Limb (tissue), 2 donors: ENCODE results near the gene VCY1B.
"Not testable (repeated sequence)": the region's sequence is repeated elsewhere in the genome, so short reads cannot be mapped to it uniquely, and the experiment has no call there.

ENCODE experiments used
- DNase-seq, 2 donors: peaks; one replicate each; pipeline ENCODE4 v3.0.0-alpha.2; 2016; ENCODE audit errors: extremely low spot score in 2 of 2

VCY1B gene

DNA sequence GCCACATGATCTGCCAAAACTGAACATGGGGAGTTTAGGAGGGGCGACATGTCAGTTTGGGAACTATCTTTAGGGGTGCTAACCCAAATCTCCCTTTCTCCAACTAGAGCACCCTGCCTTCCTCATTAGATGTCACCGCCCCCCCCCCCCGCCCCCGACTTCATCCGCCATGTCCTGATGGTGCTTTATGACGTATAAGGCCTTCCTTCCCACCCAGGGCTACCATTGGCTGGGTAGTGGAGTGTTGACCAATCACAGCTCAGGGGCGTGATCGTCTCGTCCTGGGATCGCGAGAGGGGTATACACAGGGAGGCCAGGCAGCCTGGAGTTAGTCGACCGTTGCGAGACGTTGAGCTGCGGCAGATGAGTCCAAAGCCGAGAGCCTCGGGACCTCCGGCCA lies at the start of gene VCY1B:
VCY1B (plus strand) TSS at position 301 of the 400 bp plus-strand sequence; CDS start at position 364, 63 bp downstream.
- DNase-seq = not testable (repeated sequence)

DNA sequence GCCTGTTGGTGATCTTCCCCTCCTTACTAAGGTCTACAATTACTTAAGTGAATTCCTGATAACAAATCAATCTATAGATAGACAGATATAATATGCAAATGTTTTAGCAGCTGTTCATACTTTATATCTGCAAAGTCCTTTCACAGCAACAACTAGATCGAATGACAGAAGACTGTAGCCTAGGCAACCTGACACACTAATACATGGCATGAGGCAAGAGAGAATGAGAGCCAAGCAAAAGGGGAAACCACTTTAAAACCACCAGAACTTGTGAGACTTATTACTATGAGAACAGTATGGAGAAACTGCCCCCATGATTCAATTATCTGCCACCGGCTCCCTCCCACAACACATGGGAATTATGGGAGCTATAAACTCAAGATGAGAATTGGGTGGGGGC lies 44.1 kb upstream of the VCY1B start:
- not testable (repeated sequence) for DNase-seq

DNA sequence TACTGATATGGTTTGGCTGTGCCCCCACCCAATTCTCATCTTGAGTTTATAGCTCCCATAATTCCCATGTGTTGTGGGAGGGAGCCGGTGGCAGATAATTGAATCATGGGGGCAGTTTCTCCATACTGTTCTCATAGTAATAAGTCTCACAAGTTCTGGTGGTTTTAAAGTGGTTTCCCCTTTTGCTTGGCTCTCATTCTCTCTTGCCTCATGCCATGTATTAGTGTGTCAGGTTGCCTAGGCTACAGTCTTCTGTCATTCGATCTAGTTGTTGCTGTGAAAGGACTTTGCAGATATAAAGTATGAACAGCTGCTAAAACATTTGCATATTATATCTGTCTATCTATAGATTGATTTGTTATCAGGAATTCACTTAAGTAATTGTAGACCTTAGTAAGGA lies 25.6 kb upstream of the VCY1B start:
- not testable (repeated sequence) for DNase-seq

DNA sequence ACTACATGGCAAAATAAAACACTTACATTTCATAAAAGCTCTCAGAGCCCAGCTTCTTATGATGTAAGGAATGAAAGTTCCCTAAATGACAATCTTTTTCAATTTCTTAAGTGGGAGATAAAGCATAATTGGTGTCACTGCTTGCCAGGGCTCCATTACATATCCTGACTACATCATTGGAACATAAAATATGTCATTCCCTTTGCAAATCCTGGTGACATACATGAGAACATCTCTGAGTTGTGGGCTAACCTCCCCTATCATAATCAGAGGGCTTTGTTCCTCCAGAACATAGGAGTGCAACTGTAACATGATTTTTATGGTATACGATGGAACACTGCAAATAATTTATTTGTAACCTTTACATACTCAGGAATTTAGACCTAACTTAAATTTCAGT lies 29.9 kb downstream of the VCY1B start:
- DNase-seq = no peak
